GM21529 (cell line): ENCODE measurements around the gene MYL1.

Experiments used
- ATAC-seq: cut with Tn5 transposase; IDR thresholded peaks from one replicate; pipeline ENCODE4 v1.9.1; 2021; ENCODE audit not compliant: unreplicated experiment

The MYL1 gene

DNA sequence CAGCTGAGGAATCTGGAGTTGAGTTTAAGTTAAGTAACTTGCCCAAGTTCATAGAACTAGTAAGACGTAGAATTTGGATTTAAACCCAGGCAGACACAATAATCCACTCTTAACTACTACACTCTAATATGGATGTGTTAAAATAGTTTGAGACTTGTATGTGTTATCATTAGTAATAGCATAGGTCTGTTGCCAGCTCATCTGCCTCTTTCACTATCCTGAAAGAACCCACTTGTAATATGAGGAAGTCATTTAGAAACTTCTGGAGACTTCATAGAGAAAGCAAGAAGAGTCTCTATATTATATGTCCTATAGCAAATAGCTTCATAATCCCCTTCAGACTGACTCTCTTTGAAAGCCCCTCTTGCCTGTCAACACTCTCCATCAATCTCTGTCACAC is 46.7 kb downstream of the MYL1 start:
- no peak for ATAC-seq

DNA sequence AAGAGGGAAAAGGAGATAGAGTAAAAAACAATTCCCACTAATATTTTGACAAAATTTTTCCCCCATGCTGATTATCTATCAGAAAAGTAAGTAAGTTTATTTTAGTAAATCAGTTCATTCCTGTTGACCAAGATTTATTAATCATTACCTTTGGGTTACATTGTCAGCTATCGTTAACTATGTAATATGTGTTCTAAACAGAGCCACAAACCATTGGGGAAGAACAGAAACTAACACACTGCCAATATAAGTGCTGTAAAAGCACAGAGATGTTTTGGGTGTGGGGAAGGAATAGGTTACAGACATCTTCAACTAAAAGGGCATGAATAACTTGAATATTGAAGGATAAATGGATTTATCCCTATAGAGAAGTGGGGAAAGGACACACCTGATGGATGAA is 47.3 kb downstream of the MYL1 start:
- ATAC-seq, result no peak

DNA sequence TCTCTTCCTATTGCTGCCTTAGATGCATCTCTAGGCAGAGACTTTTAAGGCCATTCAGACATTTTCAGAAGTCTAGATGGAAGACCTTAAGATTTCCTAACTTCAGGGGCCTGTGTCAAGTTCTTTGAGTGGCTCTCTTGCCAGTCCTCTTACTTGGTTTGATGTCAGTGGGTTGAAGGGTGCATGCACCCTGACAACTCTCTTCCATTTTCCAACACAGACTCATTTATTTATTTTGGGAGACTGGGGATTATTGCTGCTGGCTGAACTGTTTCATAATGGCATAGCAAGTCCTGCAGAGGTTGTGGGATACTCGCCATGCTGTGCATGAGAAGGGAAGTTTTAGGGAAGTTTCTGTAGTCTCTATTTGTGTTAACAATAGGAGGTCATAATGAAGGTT is 50.7 kb downstream of the MYL1 start:
- no peak for ATAC-seq

DNA sequence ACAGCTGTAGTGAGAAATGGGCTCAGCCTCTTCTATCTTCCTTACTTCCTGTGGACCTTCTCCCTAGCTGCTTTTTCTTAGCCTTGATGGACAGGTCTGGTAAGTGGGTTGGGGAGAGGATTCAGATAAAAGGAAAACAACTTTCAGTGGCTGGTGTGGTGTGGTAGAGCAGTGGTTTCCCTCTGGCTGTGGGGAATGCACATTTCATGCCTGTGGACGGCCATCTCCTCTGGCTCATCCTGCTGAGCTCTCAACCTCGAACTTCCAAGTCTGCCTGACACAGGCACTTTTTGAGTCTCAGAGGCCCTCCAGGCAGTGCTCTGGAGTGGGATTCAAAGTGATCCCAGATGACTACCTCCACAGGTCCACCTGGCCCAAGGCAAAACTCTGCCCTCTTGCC is 51.1 kb downstream of the MYL1 start:
- ATAC-seq, result no peak

DNA sequence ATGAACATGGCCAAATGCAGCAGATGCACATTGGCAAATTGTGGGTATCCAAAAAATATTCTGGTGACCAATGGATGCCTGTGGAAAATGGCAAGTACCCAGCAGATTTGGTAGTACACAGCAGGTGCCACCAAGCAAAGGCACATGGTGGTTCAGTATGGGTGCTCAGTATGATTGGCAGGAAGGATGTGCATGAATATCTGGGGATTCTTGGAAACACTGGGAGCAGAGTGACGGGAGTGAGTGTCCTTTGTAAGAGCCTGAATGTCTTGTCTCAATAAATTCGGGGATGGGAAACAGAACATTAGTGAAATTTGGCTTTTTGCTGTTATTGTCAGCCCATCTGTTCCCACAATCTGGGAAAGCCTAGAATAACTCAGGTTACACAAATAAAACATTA is 52.9 kb downstream of the MYL1 start:
- ATAC-seq, result no peak

DNA sequence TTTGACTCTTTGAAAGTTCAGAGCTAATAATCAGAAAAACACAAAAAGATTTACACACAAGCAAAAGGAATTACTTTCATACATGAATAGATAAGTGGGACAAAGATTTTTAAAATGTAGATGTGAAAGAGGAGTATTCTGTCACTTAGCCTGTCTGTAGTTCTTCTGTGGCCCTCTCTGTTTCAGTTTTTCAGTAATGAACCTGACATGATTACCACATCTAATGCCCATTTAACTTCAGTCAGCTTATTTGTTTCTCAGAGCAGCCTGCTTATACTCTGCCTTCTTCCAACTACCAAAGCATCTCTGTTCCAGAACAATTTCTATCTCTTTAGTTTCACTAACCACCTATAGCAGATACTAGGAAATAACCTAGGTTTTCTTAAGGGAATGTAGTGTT is 55.3 kb downstream of the MYL1 start:
- no peak for ATAC-seq

DNA sequence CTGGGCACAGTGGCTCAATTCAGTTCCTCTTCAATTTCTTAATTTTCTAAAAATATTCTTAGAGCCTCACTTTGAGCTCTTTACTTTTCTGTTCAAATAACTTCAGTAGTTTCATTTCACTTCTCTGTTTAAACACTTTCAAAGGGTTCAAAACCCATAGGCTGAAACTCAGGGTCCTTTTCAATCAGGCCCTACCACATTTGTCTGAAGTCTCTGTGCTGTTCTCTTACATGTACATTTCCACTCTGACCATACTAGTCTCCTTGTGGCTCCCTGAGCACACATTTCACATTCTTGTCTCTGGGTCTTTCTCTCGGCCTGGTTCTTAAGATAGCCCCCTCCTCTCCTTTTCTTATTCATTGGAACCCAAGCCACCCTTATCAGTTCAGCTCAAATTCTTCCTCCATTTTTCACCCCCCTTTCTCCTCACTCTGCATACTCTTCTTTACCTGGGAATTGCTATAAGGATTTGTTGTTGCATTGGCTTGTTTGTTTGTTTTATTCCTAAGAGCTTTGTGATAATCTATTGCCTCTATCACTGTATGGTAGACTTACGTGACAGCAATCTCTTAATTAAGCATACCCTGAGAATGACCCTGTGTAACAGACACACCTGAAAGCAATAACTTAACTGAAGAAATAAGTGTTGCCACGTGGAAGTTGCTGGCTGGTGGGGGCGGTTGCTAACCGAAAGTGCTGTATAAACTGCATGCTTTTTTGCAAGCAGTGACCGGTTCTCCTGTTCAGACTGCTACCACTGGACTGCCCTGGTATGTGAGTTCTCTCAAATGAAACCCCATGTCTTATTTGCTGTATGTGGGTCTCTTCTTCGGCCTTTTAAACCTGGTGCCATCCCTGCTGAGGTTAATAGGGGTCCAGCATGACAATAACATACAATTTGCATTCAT is 62.0 kb downstream of the MYL1 start:
- no peak for ATAC-seq

DNA sequence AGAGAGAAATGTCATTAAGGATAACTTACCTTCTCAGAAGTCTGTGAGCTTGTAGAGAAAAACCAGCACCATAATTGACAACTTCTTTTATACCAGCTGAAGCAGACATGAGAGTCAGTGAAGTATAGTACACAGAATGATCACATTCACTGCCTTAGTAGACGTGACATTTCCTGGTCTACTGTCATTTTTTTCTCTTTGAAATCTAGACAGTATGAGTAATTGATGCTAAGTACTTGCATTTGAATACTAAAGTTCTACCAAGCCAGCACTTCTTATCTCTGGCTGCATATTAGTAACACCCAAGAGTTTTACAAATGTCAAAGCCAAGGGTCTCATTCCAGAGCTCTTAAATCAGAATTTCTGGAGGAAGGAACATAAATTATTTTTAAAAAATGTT is 64.4 kb downstream of the MYL1 start:
- ATAC-seq, result no peak
